GM10248 (cell line): ENCODE measurements around the gene FTO.

ENCODE experiments used
- CTCF ChIA-PET: fragments of 300-600 bp; sonication (Branson Sonifier 250); formaldehyde crosslinking; extraction: SDS; loops from one replicate; lab custom pipeline; 2021; ENCODE audit warnings: antibody characterized with exemption; lab: Yijun Ruan, JAX
- POLR2A ChIA-PET: fragments of 350-650 bp; sonication (Branson Sonifier 250); formaldehyde crosslinking; extraction: SDS; loops from one replicate; lab custom pipeline; 2020; ENCODE audit warnings: antibody characterized with exemption; lab: Yijun Ruan, JAX
- DNase-seq: peaks from one replicate; pipeline ENCODE4 v3.0.0; 2012; ENCODE audit errors: extremely low spot score
- CTCF ChIP-seq: IDR thresholded peaks from 2 replicates; pipeline ENCODE4 v1.5.1; 2012; ENCODE audit warnings: mild to moderate bottlenecking, low read depth; ENCODE audit errors: extremely low read depth, missing control alignments, control extremely low read depth

Gene FTO

GRCh38 chr16:54123766-54124165, 419.8 kb downstream of the FTO start:
- CTCF ChIA-PET = no interaction called here
- POLR2A ChIA-PET = no interaction called here
- TF ChIP-seq CTCF = no peak
- no peak for DNase-seq

GRCh38 chr16:54125751-54126655, 422.0 kb downstream of the FTO start:
- CTCF ChIA-PET = no interaction called here
- TF ChIP-seq CTCF = no peak
- no peak for DNase-seq
- POLR2A ChIA-PET = no interaction called here

- no peak for DNase-seq
- ChIA-PET CTCF (no interaction called here), POLR2A (no interaction called here)
- no peak for TF ChIP-seq CTCF
Observed at GRCh38 chr16:54126907-54127306, 423.0 kb downstream of the FTO start.

GRCh38 chr16:54128629-54129234, 424.8 kb downstream of the FTO start:
- no peak for DNase-seq
- ChIA-PET POLR2A (no interaction called here), CTCF (interaction anchor here (0.7 to 1.5 kb wide), 2 partner anchors 12 to 1336 kb away, joined by 3 read pairs; no protein-coding TSS in a partner anchor)
- TF ChIP-seq CTCF = no peak

GRCh38 chr16:54129810-54130209, 425.9 kb downstream of the FTO start:
- no peak for DNase-seq
- TF ChIP-seq CTCF = no peak
- CTCF ChIA-PET = no interaction called here
- POLR2A ChIA-PET = no interaction called here

GRCh38 chr16:54135361-54136275, 431.7 kb downstream of the FTO start:
- ChIA-PET POLR2A (no interaction called here), CTCF (interaction anchor here (1.3 kb wide), 1 partner anchor 8 kb away, joined by 3 read pairs; no protein-coding TSS in a partner anchor)
- no peak for TF ChIP-seq CTCF
- DNase-seq = no peak
